ENCODE data around the gene ZC3H10. TPM values are rescaled to one million over a fixed set of nuclear protein-coding genes. Genes with fewer than 3 reads are reported as not detected.
"Not testable (repeated sequence)": the region's sequence is repeated elsewhere in the genome, so short reads cannot be mapped to it uniquely, and the experiment has no call there.

Gene ZC3H10
- total and polyA plus RNA-seq, 4 experiments from 2014 or later, result 0.27 to 19.6 (median 10.1) TPM

GRCh38 chr12:56152756-56153677, 35.0 kb downstream of the ZC3H10 start:
- no peaks in the 10 kb centered on the region for H3K9me3 ChIP-seq (ENCODE audit: control insufficient read depth in 1 of 2, low read length in 2 of 2)
- H3K27ac Mint-ChIP-seq, result peak overlapping the region; percentile 93 to 99 (median 97)
- no peaks in the 10 kb centered on the region for H3K27me3 ChIP-seq (ENCODE audit: insufficient read depth, low read length)
- peak overlapping the region; percentile 84 for H3K27ac ChIP-seq (ENCODE audit: low read depth, low read length)
- H3K36me3 Mint-ChIP-seq, result peaks cover 0 to 4% of the 10 kb centered on the region in 2 donors
- H3K27me3 Mint-ChIP-seq, result no peaks in the 10 kb centered on the region
- POLR2A ChIA-PET (ENCODE audit: partially characterized antibody), result interaction anchor here (1.9 to 10.8 kb wide), 3 partner anchors 25 to 36 kb away, joined by 19 to 236 read pairs (median 126); partner anchors contain the start of genes ESYT1, RPL41, SMARCC2 and ZC3H10
- no peak for DNase-seq
- H3K36me3 ChIP-seq (ENCODE audit: insufficient read depth, low read length), result no peaks in the 10 kb centered on the region
- CTCF ChIA-PET (ENCODE audit: partially characterized antibody), result no interaction called here
- H3K4me3 ChIP-seq (ENCODE audit: low read length in 2 of 2), result peak overlapping the region in 1 of 2 donors; percentile 66
- peaks cover 17 to 54% (median 31%) of the 10 kb centered on the region in 4 donors for H3K4me1 Mint-ChIP-seq
- peak overlapping the region; percentile 91 to 96 (median 94) for H3K4me3 Mint-ChIP-seq
- peaks cover 36% of the 10 kb centered on the region for H3K4me1 ChIP-seq (ENCODE audit: insufficient read depth, low read length)
- intact Hi-C loops (cut with micrococcal nuclease), result loop anchor here (1.0 kb wide), 4 partner anchors 24 to 324 kb away; partner anchors contain the start of genes DNAJC14, PA2G4 and ZC3H10
- H3K9me3 Mint-ChIP-seq, result no peaks in the 10 kb centered on the region

GRCh38 chr12:56153678-56154065, 35.6 kb downstream of the ZC3H10 start:
- no peaks in the 10 kb centered on the region for H3K27me3 Mint-ChIP-seq
- ChIA-PET CTCF (ENCODE audit: partially characterized antibody) (interaction anchor here (3.9 kb wide), 1 partner anchor 34 kb away, joined by 24 read pairs; the partner anchor contains the start of gene ZC3H10), POLR2A (ENCODE audit: partially characterized antibody) (interaction anchor here (10.7 to 10.8 kb wide), 2 partner anchors 26 to 35 kb away, joined by 126 to 236 read pairs; partner anchors contain the start of genes ESYT1 and SMARCC2)
- Histone ChIP-seq H3K27ac (ENCODE audit: low read depth, low read length) (no peak overlapping the region), H3K27me3 (ENCODE audit: insufficient read depth, low read length) (no peaks in the 10 kb centered on the region), H3K36me3 (ENCODE audit: insufficient read depth, low read length) (no peaks in the 10 kb centered on the region), H3K4me1 (ENCODE audit: insufficient read depth, low read length) (peaks cover 36% of the 10 kb centered on the region), H3K4me3 (ENCODE audit: low read length in 2 of 2) (no peak overlapping the region), H3K9me3 (ENCODE audit: control insufficient read depth in 1 of 2, low read length in 2 of 2) (no peaks in the 10 kb centered on the region)
- peak overlapping the region in 2 of 8 donors; percentile 13 to 40 for H3K4me3 Mint-ChIP-seq
- H3K27ac Mint-ChIP-seq, result peak overlapping the region in 1 of 7 donors; percentile 95
- DNase-seq, result no peak
- intact Hi-C loops (cut with micrococcal nuclease), result no loop called here
- peaks cover 0 to 8% of the 10 kb centered on the region in 2 donors for H3K36me3 Mint-ChIP-seq
- H3K4me1 Mint-ChIP-seq, result peaks cover 17 to 59% (median 31%) of the 10 kb centered on the region in 4 donors
- H3K9me3 Mint-ChIP-seq, result no peaks in the 10 kb centered on the region

- Mint-ChIP-seq H3K36me3 (peaks cover 0 to 15% of the 10 kb centered on the region in 2 donors), H3K27me3 (no peaks in the 10 kb centered on the region), H3K4me3 (no peak overlapping the region), H3K4me1 (peaks cover 21 to 66% (median 37%) of the 10 kb centered on the region in 4 donors), H3K27ac (no peak overlapping the region), H3K9me3 (no peaks in the 10 kb centered on the region)
- intact Hi-C loops (cut with micrococcal nuclease), result no loop called here
- Histone ChIP-seq H3K27me3 (ENCODE audit: insufficient read depth, low read length) (no peaks in the 10 kb centered on the region), H3K4me1 (ENCODE audit: insufficient read depth, low read length) (peaks cover 39% of the 10 kb centered on the region), H3K4me3 (ENCODE audit: low read length in 2 of 2) (no peak overlapping the region), H3K9me3 (ENCODE audit: control insufficient read depth in 1 of 2, low read length in 2 of 2) (no peaks in the 10 kb centered on the region), H3K27ac (ENCODE audit: low read depth, low read length) (no peak overlapping the region), H3K36me3 (ENCODE audit: insufficient read depth, low read length) (no peaks in the 10 kb centered on the region)
- ChIA-PET CTCF (ENCODE audit: partially characterized antibody) (interaction anchor here (3.9 kb wide), 1 partner anchor 35 kb away, joined by 24 read pairs; the partner anchor contains the start of gene ZC3H10), POLR2A (ENCODE audit: partially characterized antibody) (interaction anchor here (1.0 to 10.8 kb wide), 5 partner anchors 15 to 68 kb away, joined by 3 to 236 read pairs (median 15); partner anchors contain the start of genes ESYT1, RNF41, SMARCC2 and ZC3H10)
- DNase-seq, result no peak
Observed at GRCh38 chr12:56154246-56154771, 36.2 kb downstream of the ZC3H10 start.

GRCh38 chr12:56154818-56155217, 36.8 kb downstream of the ZC3H10 start:
- no peak overlapping the region for H3K27ac ChIP-seq (ENCODE audit: low read depth, low read length)
- peaks cover 2% of the 10 kb centered on the region for H3K36me3 ChIP-seq (ENCODE audit: insufficient read depth, low read length)
- H3K4me1 Mint-ChIP-seq, result peaks cover 25 to 71% (median 41%) of the 10 kb centered on the region in 4 donors
- no peak for DNase-seq
- no peak overlapping the region for H3K4me3 ChIP-seq (ENCODE audit: low read length in 2 of 2)
- H3K36me3 Mint-ChIP-seq, result peaks cover 1 to 19% of the 10 kb centered on the region in 2 donors
- H3K9me3 Mint-ChIP-seq, result no peaks in the 10 kb centered on the region
- no peaks in the 10 kb centered on the region for H3K27me3 Mint-ChIP-seq
- intact Hi-C loops (cut with micrococcal nuclease), result no loop called here
- H3K27ac Mint-ChIP-seq, result peak overlapping the region in 3 of 7 donors; percentile 44 to 79 (median 66)
- peak overlapping the region in 1 of 8 donors; percentile 32 for H3K4me3 Mint-ChIP-seq
- no peaks in the 10 kb centered on the region for H3K9me3 ChIP-seq (ENCODE audit: control insufficient read depth in 1 of 2, low read length in 2 of 2)
- ChIA-PET POLR2A (ENCODE audit: partially characterized antibody) (interaction anchor here (1.0 to 10.8 kb wide), 5 partner anchors 14 to 67 kb away, joined by 3 to 236 read pairs (median 15); partner anchors contain the start of genes ESYT1, RNF41, SMARCC2 and ZC3H10), CTCF (ENCODE audit: partially characterized antibody) (interaction anchor here (3.9 kb wide), 1 partner anchor 36 kb away, joined by 24 read pairs; the partner anchor contains the start of gene ZC3H10)
- no peaks in the 10 kb centered on the region for H3K27me3 ChIP-seq (ENCODE audit: insufficient read depth, low read length)
- H3K4me1 ChIP-seq (ENCODE audit: insufficient read depth, low read length), result peaks cover 45% of the 10 kb centered on the region

GRCh38 chr12:56155256-56155845, 37.3 kb downstream of the ZC3H10 start:
- Mint-ChIP-seq H3K4me3 (peak overlapping the region; percentile 24 to 76 (median 42)), H3K9me3 (no peaks in the 10 kb centered on the region), H3K36me3 (peaks cover 7 to 24% of the 10 kb centered on the region in 2 donors), H3K27ac (peak overlapping the region in 3 of 7 donors; percentile 51 to 62 (median 60)), H3K4me1 (peaks cover 31 to 72% (median 44%) of the 10 kb centered on the region in 4 donors), H3K27me3 (no peaks in the 10 kb centered on the region)
- ChIA-PET POLR2A (ENCODE audit: partially characterized antibody) (interaction anchor here (0.6 to 10.8 kb wide), 6 partner anchors 14 to 946 kb away, joined by 3 to 236 read pairs (median 10); partner anchors contain the start of genes ESYT1, RNF41, SMARCC2 and ZC3H10), CTCF (ENCODE audit: partially characterized antibody) (interaction anchor here (0.9 to 3.9 kb wide), 3 partner anchors 31 to 36 kb away, joined by 3 to 24 read pairs (median 6); partner anchors contain the start of genes SMARCC2 and ZC3H10)
- no peaks in the 10 kb centered on the region for H3K9me3 ChIP-seq (ENCODE audit: control insufficient read depth in 1 of 2, low read length in 2 of 2)
- no peaks in the 10 kb centered on the region for H3K27me3 ChIP-seq (ENCODE audit: insufficient read depth, low read length)
- intact Hi-C loops (cut with micrococcal nuclease), result no loop called here
- DNase-seq, result no peak
- no peak overlapping the region for H3K4me3 ChIP-seq (ENCODE audit: low read length in 2 of 2)
- H3K4me1 ChIP-seq (ENCODE audit: insufficient read depth, low read length), result peaks cover 49% of the 10 kb centered on the region
- H3K36me3 ChIP-seq (ENCODE audit: insufficient read depth, low read length), result peaks cover 7% of the 10 kb centered on the region
- no peak overlapping the region for H3K27ac ChIP-seq (ENCODE audit: low read depth, low read length)

- Mint-ChIP-seq H3K4me1 (peaks cover 29 to 72% (median 45%) of the 10 kb centered on the region in 4 donors), H3K4me3 (peak overlapping the region; percentile 93 to 100 (median 97)), H3K27ac (peak overlapping the region in 6 of 7 donors; percentile 96 to 100 (median 98)), H3K36me3 (peaks cover 15 to 36% of the 10 kb centered on the region in 2 donors)
- H3K9me3 Mint-ChIP-seq; H3K27me3 ChIP-seq (ENCODE audit: insufficient read depth, low read length); H3K9me3 ChIP-seq (ENCODE audit: control insufficient read depth in 1 of 2, low read length in 2 of 2); H3K27me3 Mint-ChIP-seq; H3K4me3 ChIP-seq (ENCODE audit: low read length in 2 of 2); DNase-seq: not testable (repeated sequence)
- intact Hi-C loops (cut with micrococcal nuclease), result loop anchor here (1.0 kb wide), 2 partner anchors 32 to 68 kb away; partner anchors contain the start of gene NABP2
- ChIA-PET CTCF (ENCODE audit: partially characterized antibody) (interaction anchor here (1.7 to 3.9 kb wide), 2 partner anchors 33 to 37 kb away, joined by 6 to 24 read pairs; partner anchors contain the start of genes SMARCC2 and ZC3H10), POLR2A (ENCODE audit: partially characterized antibody) (interaction anchor here (0.6 to 10.8 kb wide), 7 partner anchors 8 to 39 kb away, joined by 3 to 236 read pairs (median 4); partner anchors contain the start of genes ESYT1, SMARCC2 and ZC3H10)
- Histone ChIP-seq H3K4me1 (ENCODE audit: insufficient read depth, low read length) (peaks cover 49% of the 10 kb centered on the region), H3K27ac (ENCODE audit: low read depth, low read length) (peak overlapping the region; percentile 97), H3K36me3 (ENCODE audit: insufficient read depth, low read length) (peaks cover 18% of the 10 kb centered on the region)
Observed at GRCh38 chr12:56156464-56157200, 38.6 kb downstream of the ZC3H10 start.

Measured in CD4-positive, alpha-beta memory T cell (primary cell).